Measurements from ENCODE around the gene CDK4. TPM values are rescaled to one million over a fixed set of nuclear protein-coding genes. Genes with fewer than 3 reads are reported as not detected.

Gene CDK4
- 100 to 1,000 TPM; 119 to 210 (median 154) TPM for polyA plus RNA-seq (ENCODE audit: insufficient read length in 10 of 10)
- long read RNA-seq, donor 1, transcript CDK4-201 (8 exons, 2,076 nt) = major isoform, 42 of 43 reads
- long read RNA-seq, donor 1, partial matches to known transcripts = 0 of 43 reads
- long read RNA-seq, donor 1, other reads (novel, unspliced or antisense) = 0 of 43 reads
- long read RNA-seq, donor 2, transcript CDK4-201 (8 exons, 2,076 nt) = major isoform, 34 of 37 reads
- long read RNA-seq, donor 2, partial matches to known transcripts = 0 of 37 reads
- long read RNA-seq, donor 2, other reads (novel, unspliced or antisense) = 0 of 37 reads
- long read RNA-seq, donor 3 = 0 reads
- long read RNA-seq, donor 4, transcript CDK4-201 (8 exons, 2,076 nt) = major isoform, 48 of 49 reads
- long read RNA-seq, donor 4, partial matches to known transcripts = 0 of 49 reads
- long read RNA-seq, donor 4, other reads (novel, unspliced or antisense) = 0 of 49 reads
- long read RNA-seq, donor 5, transcript CDK4-201 (8 exons, 2,076 nt) = major isoform, 58 of 100 reads
- long read RNA-seq, donor 5, partial matches to known transcripts = 23 of 100 reads
- long read RNA-seq, donor 5, other reads (novel, unspliced or antisense) = 19 of 100 reads
- long read RNA-seq, donor 6, transcript CDK4-201 (8 exons, 2,076 nt) = major isoform, 69 of 81 reads
- long read RNA-seq, donor 6, partial matches to known transcripts = 0 of 81 reads
- long read RNA-seq, donor 6, other reads (novel, unspliced or antisense) = 11 of 81 reads
- long read RNA-seq, donor 7, transcript CDK4-201 (8 exons, 2,076 nt) = major isoform, 34 of 36 reads
- long read RNA-seq, donor 7, partial matches to known transcripts = 0 of 36 reads
- long read RNA-seq, donor 7, other reads (novel, unspliced or antisense) = 0 of 36 reads
- long read RNA-seq, donor 8, transcript CDK4-201 (8 exons, 2,076 nt) = major isoform, 31 of 31 reads
- long read RNA-seq, donor 8, partial matches to known transcripts = 0 of 31 reads
- long read RNA-seq, donor 8, other reads (novel, unspliced or antisense) = 0 of 31 reads
- long read RNA-seq, donor 9, transcript CDK4-201 (8 exons, 2,076 nt) = major isoform, 6 of 6 reads
- long read RNA-seq, donor 9, partial matches to known transcripts = 0 of 6 reads
- long read RNA-seq, donor 9, other reads (novel, unspliced or antisense) = 0 of 6 reads

GRCh38 chr12:57751788-57752667, at the start of gene CDK4:
Gene CDK4 (minus strand): TSS chr12:57752310. CDS start chr12:57751717, 593 bp downstream.
- peak; percentile 99 to 100 (median 99) for DNase-seq

GRCh38 chr12:57800965-57801364, 48.9 kb upstream of the CDK4 start:
- no peak for DNase-seq

DNA sequence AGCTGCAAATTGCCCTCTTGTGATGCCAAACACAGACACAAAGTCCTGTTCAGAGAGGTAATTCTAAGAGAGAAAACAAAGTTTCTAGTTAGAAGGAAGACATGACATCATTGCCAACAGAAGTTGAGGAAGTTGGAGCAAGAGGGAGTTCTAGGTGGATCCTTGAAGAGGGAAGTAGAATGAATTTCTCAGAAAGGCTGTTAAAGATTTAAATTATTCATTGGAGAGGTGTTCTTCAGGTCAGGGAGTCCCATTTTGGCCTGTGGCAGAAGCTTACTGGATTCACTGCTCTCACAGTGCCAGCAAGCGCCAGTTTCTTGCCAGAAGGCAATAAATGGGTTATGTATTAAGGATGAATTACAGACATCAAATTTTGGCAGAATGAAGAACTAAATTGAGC, 45.8 kb upstream of the CDK4 start:
- DNase-seq = no peak

DNA sequence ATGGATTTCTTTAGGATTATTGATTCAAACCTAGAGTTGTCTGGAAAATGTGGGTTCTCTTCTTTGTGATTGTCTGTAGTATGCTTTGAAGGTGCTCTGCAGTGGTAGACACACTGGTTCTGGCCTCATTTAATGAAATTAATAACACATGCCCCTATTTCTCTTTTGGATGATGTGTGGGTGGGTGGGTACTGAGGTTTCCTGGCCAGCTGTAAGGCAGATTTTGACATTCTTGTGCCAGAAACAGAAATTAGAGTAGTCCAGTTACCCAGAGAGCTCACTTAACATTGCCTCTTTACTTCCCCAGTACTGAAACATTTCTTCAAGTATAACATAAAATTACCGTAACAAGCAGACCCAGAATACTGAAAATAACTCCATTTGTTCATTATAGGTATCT, 44.9 kb upstream of the CDK4 start:
- no peak for DNase-seq

DNA sequence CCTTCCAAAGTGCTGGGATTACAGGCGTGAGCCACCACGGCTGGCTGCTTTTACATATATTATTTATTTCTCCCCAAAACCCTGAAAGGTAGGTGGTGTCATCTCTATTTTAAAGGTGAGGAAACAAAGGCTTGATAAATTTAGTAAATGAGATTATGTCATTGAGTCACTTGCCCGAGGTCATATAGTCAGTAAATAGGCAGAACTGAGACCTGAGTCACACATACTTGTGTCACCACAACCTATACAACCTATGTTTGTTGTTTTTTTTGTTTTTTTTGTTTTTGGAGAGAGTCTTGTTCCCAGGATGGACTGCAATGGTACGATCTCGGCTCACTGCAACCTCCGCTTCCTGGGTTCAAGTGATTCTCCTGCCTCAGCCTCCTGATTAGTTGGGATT, 43.2 kb upstream of the CDK4 start:
- no peak for DNase-seq

- DNase-seq = peak in 1 of 3 donors; percentile 49
Observed at GRCh38 chr12:57793920-57794319, 41.8 kb upstream of the CDK4 start.

GRCh38 chr12:57783861-57784260, 31.8 kb upstream of the CDK4 start:
- DNase-seq = no peak

DNA sequence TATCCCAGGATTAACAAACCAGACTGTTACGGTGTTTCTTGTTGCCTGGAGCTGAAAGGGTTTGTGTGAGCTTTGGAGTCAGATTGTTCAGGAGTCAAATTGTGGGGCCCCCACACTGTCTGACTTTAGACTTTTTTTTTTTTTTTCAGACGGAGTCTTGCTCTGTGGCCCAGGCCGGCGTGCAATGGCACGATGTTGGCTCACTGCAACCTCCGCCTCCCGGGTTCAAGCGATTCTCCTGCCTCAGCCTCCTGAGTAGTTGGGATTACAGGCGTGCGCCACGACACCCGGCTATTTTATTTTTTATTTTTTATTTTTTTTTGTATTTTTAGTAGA, 31.3 kb upstream of the CDK4 start:
- no peak for DNase-seq

DNA sequence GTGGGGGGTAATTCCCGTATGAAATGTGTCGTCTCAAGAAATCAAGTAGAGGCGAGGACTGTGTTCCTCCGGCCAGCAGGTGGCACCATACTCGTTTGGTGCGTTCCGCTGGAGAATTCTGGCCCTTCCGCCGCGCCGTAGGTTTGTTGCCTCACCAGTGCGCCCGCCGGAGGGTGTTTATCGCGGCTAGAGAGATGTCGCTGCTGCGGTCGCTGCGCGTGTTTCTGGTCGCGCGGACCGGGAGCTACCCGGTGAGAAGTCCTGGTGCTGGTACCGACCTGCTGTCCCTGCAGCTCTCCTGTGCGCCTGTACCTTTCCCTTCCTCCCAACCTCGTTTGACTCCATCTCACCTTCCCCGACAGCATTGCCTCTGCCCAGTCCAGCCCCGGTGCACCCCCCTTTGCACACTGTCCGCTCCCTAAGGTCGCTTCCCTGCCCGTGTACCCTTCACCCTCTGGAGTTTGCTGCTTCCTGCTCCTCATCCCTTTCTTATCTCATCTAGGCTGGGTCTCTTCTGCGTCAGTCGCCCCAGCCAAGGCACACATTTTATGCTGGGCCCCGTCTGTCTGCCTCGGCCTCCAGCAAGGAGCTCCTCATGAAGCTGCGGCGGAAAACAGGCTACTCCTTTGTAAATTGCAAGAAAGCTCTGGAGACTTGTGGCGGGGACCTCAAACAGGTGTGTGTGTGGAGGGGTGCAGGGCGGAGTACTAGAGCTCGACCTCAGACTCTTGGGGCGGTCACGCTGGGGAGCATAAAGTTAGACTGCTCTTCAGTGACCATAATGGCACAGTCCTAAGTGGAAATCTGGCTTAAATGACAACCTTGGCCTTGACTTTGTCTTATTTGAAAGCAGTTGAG, 30.7 kb upstream of the CDK4 start, which contains the start of gene TSFM:
TSFM (plus strand) TSS at position 180 of the 858 bp plus-strand sequence; CDS start at position 195, 15 bp downstream.
- peak; percentile 94 to 97 (median 96) for DNase-seq

GRCh38 chr12:57782243-57782607, 30.1 kb upstream of the CDK4 start:
- no peak for DNase-seq

- DNase-seq = no peak
Observed at GRCh38 chr12:57781801-57782200, 29.7 kb upstream of the CDK4 start.

DNA sequence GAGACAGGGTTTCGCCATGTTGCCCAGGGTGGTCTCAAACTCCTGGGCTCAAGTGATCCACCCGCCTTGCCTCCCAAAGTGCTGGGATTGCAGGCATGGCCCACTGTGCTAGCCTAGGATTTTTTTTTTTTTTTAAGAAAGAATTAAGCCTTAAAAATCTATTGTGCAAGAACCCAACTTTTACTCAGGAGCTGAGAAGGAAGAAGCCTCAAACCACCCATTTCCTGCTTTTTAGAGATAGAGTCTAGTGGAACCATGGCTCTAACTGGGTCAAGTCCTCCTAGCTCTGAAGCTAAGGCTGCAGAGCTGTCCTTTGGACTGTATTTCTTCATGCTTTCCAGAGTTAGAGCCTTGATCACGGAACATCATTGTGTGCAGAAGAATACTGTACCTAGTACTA, 29.1 kb upstream of the CDK4 start:
- no peak for DNase-seq

- DNase-seq = no peak
Observed at GRCh38 chr12:57780284-57780897, 28.3 kb upstream of the CDK4 start.

- no peak for DNase-seq
Observed at GRCh38 chr12:57779736-57780135, 27.6 kb upstream of the CDK4 start.

DNA sequence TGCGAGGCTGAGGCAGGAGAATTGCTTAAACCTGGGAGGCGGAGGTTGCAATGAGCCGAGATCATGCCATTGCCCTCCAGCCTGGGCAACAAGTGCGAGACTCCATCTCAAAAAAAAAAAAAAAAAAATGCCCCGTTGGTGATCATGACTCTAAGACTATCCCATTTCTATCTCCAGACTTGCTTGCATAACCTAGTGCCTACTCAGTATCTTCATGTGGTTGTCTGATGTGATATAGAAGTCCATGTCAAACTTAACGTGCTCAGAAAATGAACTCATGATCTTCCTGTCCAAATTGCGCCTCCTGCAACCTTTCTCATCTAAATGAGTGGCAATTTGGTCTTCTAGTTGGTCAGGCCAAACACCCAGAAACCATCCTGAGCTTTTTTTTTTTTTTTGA, 25.8 kb upstream of the CDK4 start:
- no peak for DNase-seq

- no peak for DNase-seq
Observed at GRCh38 chr12:57777367-57777766, 25.3 kb upstream of the CDK4 start.

DNA sequence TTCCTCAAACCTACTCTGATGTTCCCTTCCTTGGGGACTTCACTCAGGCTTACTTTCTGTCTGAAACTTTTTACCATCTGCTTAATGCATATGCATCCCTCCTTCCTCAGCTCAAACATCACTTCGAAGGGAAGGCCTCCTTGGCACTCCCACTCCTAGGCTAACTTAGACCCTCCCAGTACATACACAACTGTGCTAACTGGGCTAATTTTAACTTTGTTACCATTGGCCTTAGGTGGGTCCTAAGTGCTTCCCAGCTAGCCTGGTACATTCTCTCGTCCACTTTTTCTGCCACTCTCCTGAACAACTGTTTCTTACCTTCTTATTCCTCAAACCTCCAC, 24.1 kb upstream of the CDK4 start:
- no peak for DNase-seq

- no peak for DNase-seq
Observed at GRCh38 chr12:57775563-57776246, 23.6 kb upstream of the CDK4 start.

- no peak for DNase-seq
Observed at GRCh38 chr12:57775044-57775443, 22.9 kb upstream of the CDK4 start.
